Bronchial epithelial cell (primary cell): Measurements from ENCODE around the gene PPM1L. TPM values are rescaled to one million over a fixed set of nuclear protein-coding genes. Genes with fewer than 3 reads are reported as not detected.

Source experiments
- DNase-seq: peaks from one replicate; pipeline ENCODE4 v3.0.0-alpha.2; 2010; ENCODE audit warnings: low read depth
- FAIRE-seq: peaks from 2 replicates; lab custom pipeline; 2011; peaks lifted over from hg19 to GRCh38; lab: Jason Lieb, UNC
- H3K27me3 ChIP-seq: 2 replicates; pipeline ENCODE4 v1.5.1; 2011; ENCODE audit warnings: low read length; ENCODE audit not compliant: control insufficient read depth, insufficient read depth
- H3K36me3 ChIP-seq: 2 replicates; pipeline ENCODE4 v1.5.1; 2011; ENCODE audit warnings: low read length; ENCODE audit not compliant: control insufficient read depth, insufficient read depth
- H3K4me3 ChIP-seq: 2 replicates; pipeline ENCODE4 v1.5.1; 2011; ENCODE audit warnings: mild to moderate bottlenecking, low read depth, low read length, control low read depth
- CTCF ChIP-seq: IDR thresholded peaks from 2 replicates; pipeline ENCODE4 v1.5.1; 2011; ENCODE audit warnings: mild to moderate bottlenecking, moderate library complexity, low read length, control low read depth, inconsistent platforms; ENCODE audit not compliant: insufficient read depth, severe bottlenecking
- total RNA-seq: library from RNA; depleted of rRNA; stranded (reverse); fragments of >200 nt; gene quantifications from 2 replicates; pipeline ENCODE4 v1.2.1, GENCODE V29; 2014

The PPM1L gene
- total RNA-seq, 1 donor from 2014 or later: 3.2 TPM

DNA sequence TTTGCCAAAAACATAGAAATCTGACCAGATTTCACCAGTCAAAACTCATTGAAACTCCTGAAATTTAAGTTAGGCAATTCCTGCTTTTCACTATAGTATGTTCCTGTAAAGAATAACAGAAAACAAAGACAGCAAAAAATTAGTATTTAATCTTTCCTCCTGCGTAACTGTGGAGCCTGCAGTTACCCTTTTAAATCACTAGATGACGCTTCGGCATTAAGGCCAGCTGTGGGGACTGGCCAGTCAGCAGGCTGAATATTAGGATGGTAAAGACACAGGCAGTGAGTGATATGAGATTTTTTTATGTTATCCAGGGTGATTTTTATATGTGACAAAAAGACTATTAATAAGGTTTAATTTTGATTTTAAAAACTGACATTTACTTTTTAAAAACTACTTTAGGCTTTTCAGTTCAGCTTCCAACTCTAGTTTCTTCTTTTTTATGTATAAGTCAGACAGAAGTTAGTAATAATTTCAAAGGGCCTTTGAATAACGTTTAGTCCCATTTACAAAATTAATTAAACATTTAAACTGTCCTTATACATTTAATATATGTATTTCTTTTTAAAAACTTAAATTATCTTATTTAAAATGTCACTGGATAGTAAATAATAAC, 165.1 kb downstream of the PPM1L start:
- H3K27me3 ChIP-seq: no peaks in the 10 kb centered on the region
- FAIRE-seq (no peak), DNase-seq (peak; percentile 31)
- no peak overlapping the region for H3K4me3 ChIP-seq
- TF ChIP-seq CTCF: peak; percentile 66
- H3K36me3 ChIP-seq: no peaks in the 10 kb centered on the region

- FAIRE-seq (no peak), DNase-seq (no peak)
- H3K4me3 ChIP-seq: no peak overlapping the region
- H3K36me3 ChIP-seq: no peaks in the 10 kb centered on the region
- TF ChIP-seq CTCF: no peak
- H3K27me3 ChIP-seq: peaks cover 2% of the 10 kb centered on the region
These were observed 168.7 kb downstream of the PPM1L start for GRCh38 chr3:160924776-160925175.

DNA sequence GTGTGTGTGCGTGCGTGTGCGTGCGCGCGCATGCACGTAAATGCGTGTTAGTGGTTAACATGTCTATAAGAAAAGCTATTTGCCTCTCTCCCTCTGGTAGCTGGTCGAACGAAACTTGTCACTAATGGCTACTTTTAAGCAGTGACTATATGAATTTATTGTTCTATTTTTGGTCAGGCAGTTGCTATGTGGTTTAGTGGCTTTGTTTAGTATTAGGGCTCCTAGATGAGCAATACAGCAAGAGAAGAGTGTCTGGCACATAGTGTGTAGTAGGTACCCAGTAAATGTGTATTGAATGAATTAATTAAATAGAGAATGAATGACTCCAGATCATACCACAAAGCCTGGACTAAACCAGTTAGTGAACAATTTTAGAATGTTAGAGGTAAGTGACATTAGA, 171.6 kb downstream of the PPM1L start:
- FAIRE-seq (no peak), DNase-seq (no peak)
- no peaks in the 10 kb centered on the region for H3K36me3 ChIP-seq
- no peak for TF ChIP-seq CTCF
- H3K4me3 ChIP-seq: no peak overlapping the region
- H3K27me3 ChIP-seq: peaks cover 4% of the 10 kb centered on the region

DNA sequence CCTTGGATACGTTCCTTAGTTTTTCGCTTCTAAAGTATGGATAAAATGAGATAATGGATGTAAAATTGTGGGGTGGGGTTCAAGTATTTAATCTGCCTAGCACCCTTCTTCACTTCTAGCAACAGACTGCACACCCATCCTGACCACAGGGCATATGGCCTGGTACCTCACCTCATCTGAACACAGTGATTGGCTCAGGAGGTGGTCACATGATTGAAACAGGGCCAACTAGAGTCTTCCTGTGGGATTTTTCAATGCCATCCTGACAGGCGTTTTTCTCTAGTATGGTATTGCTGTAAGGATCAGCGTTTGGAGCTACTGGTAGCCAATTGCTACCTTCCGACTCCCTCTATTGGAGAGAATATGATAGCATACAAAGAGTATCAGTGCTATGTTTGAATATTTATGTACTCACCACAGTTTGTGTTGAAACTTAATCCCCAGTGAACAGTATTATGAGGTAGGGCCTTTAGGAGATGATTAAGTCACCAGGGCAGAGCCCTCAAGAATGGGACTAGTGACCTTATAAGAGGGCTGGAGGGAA, 172.2 kb downstream of the PPM1L start:
- Histone ChIP-seq H3K36me3 (no peaks in the 10 kb centered on the region), H3K4me3 (no peak overlapping the region), H3K27me3 (peaks cover 4% of the 10 kb centered on the region)
- DNase-seq (no peak), FAIRE-seq (no peak)
- no peak for TF ChIP-seq CTCF

GRCh38 chr3:160929595-160929994, 173.6 kb downstream of the PPM1L start:
- H3K4me3 ChIP-seq: no peak overlapping the region
- H3K36me3 ChIP-seq: no peaks in the 10 kb centered on the region
- H3K27me3 ChIP-seq: peaks cover 4% of the 10 kb centered on the region
- no peak for DNase-seq
- FAIRE-seq: no peak
- TF ChIP-seq CTCF: no peak

DNA sequence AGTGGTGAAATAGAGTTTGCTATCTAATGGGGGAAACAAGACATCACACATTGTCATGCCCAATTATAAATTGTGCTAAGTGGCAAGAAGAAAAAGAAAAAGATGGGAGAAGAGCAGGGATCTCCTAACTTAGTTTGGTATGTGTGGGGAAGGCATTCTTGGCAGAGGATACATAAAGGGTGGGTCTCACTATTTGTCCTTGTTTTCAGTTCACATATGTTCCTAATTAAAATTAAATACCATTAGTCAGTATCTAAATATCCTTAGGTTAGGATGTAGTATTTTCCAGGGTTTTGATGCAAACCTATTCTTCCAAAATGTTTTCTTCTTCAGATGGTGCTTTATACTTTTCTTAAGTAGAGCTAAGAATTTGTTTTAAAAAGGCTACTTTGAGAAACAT, 175.4 kb downstream of the PPM1L start:
- peaks cover 4% of the 10 kb centered on the region for H3K27me3 ChIP-seq
- no peak overlapping the region for H3K4me3 ChIP-seq
- no peaks in the 10 kb centered on the region for H3K36me3 ChIP-seq
- no peak for FAIRE-seq
- TF ChIP-seq CTCF: no peak
- DNase-seq: no peak
